ENCODE results near the gene PDZRN4.

PDZRN4 gene

DNA sequence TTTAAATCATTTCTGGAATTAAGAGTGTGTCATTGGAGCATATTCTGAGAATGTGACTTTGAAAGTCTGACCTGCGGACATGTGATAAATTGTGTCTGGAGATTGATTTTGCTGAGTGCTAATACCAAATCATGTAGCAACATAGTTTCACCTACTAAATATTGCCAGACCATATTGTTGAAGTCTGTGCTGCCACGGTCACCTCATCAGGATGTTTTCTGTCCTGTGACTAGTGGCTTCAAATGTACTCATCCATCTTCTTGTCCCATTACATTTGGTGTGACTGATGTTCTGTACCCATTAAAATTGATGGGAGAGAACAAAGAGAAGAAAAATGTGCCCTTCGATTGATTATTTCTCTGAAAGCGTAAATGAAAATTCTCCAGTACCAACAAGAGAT, 265.3 kb downstream of the PDZRN4 start:
- Histone ChIP-seq H3K4me1 (ENCODE audit: control insufficient read depth, insufficient read depth, low read length) (no peaks in the 10 kb centered on the region), H3K4me3 (ENCODE audit: low read depth, low read length) (no peak overlapping the region), H3K36me3 (ENCODE audit: control insufficient read depth, insufficient read depth, low read length) (no peaks in the 10 kb centered on the region), H3K27ac (ENCODE audit: low read depth, low read length) (no peak overlapping the region), H3K9me3 (ENCODE audit: control insufficient read depth, insufficient read depth, low read depth, low read length) (no peaks in the 10 kb centered on the region), H3K9ac (ENCODE audit: low read length) (no peak overlapping the region), H3K27me3 (ENCODE audit: control insufficient read depth, insufficient read depth, low read length) (no peaks in the 10 kb centered on the region)

- no peaks in the 10 kb centered on the region for H3K36me3 ChIP-seq (ENCODE audit: control insufficient read depth, insufficient read depth, low read length)
- no peak overlapping the region for H3K9ac ChIP-seq (ENCODE audit: low read length)
- no peaks in the 10 kb centered on the region for H3K9me3 ChIP-seq (ENCODE audit: control insufficient read depth, insufficient read depth, low read depth, low read length)
- H3K27ac ChIP-seq (ENCODE audit: low read depth, low read length), result no peak overlapping the region
- H3K4me3 ChIP-seq (ENCODE audit: low read depth, low read length), result no peak overlapping the region
- no peaks in the 10 kb centered on the region for H3K27me3 ChIP-seq (ENCODE audit: control insufficient read depth, insufficient read depth, low read length)
- H3K4me1 ChIP-seq (ENCODE audit: control insufficient read depth, insufficient read depth, low read length), result no peaks in the 10 kb centered on the region
These were observed 271.2 kb downstream of the PDZRN4 start for GRCh38 chr12:41459111-41459905.

- no peak overlapping the region for H3K27ac ChIP-seq (ENCODE audit: low read depth, low read length)
- no peaks in the 10 kb centered on the region for H3K9me3 ChIP-seq (ENCODE audit: control insufficient read depth, insufficient read depth, low read depth, low read length)
- H3K4me1 ChIP-seq (ENCODE audit: control insufficient read depth, insufficient read depth, low read length), result no peaks in the 10 kb centered on the region
- H3K27me3 ChIP-seq (ENCODE audit: control insufficient read depth, insufficient read depth, low read length), result no peaks in the 10 kb centered on the region
- H3K36me3 ChIP-seq (ENCODE audit: control insufficient read depth, insufficient read depth, low read length), result no peaks in the 10 kb centered on the region
- H3K4me3 ChIP-seq (ENCODE audit: low read depth, low read length), result no peak overlapping the region
- no peak overlapping the region for H3K9ac ChIP-seq (ENCODE audit: low read length)
These were observed 271.7 kb downstream of the PDZRN4 start for GRCh38 chr12:41459906-41460214.

DNA sequence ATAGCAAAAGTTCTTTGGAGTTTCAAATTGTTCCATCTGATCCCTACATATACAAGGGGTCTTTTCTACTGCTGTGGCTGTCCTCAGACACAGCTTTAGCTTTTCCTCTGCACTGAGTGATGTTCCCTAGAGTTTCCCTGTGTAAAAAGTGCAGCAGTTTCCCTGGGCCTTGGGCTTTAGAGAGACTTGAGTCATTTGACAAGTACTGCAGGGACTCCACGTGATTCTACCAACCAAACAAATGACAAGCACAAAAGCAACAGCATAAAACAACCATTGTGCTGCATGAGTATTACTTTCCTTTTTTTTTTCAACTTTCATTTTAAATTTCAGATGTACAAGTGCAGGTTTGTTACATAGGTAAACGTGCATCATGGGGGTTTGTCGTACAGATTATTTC, 272.8 kb downstream of the PDZRN4 start:
- H3K27ac ChIP-seq (ENCODE audit: low read depth, low read length), result no peak overlapping the region
- H3K9ac ChIP-seq (ENCODE audit: low read length), result no peak overlapping the region
- H3K27me3 ChIP-seq (ENCODE audit: control insufficient read depth, insufficient read depth, low read length), result no peaks in the 10 kb centered on the region
- no peaks in the 10 kb centered on the region for H3K36me3 ChIP-seq (ENCODE audit: control insufficient read depth, insufficient read depth, low read length)
- H3K4me1 ChIP-seq (ENCODE audit: control insufficient read depth, insufficient read depth, low read length), result peaks cover under 1% of the 10 kb centered on the region; the same call in 1 of the 2 replicates
- no peak overlapping the region for H3K4me3 ChIP-seq (ENCODE audit: low read depth, low read length)
- no peaks in the 10 kb centered on the region for H3K9me3 ChIP-seq (ENCODE audit: control insufficient read depth, insufficient read depth, low read depth, low read length)

DNA sequence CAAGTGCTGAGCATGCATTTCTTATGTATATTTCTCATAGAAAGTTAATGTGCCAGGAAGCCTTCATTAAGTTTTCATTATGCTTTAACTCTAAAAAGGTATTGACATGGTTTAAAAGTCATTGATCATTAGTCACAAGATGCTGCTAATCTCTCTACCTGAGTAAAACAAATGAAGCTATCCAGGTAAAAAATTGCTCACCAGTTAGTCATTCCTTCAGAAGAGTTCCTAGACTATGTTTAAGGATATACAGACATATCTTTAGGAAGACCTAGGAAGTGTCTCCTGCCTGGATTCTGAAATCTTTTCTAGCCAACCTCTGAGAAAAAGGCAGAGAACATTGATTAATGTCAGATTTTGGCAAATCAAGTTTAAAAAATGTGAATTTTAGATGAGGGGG, 274.2 kb downstream of the PDZRN4 start:
- Histone ChIP-seq H3K4me3 (ENCODE audit: low read depth, low read length) (no peak overlapping the region), H3K9ac (ENCODE audit: low read length) (no peak overlapping the region), H3K27me3 (ENCODE audit: control insufficient read depth, insufficient read depth, low read length) (no peaks in the 10 kb centered on the region), H3K4me1 (ENCODE audit: control insufficient read depth, insufficient read depth, low read length) (peaks cover 12% of the 10 kb centered on the region), H3K36me3 (ENCODE audit: control insufficient read depth, insufficient read depth, low read length) (no peaks in the 10 kb centered on the region), H3K27ac (ENCODE audit: low read depth, low read length) (no peak overlapping the region), H3K9me3 (ENCODE audit: control insufficient read depth, insufficient read depth, low read depth, low read length) (no peaks in the 10 kb centered on the region)

GRCh38 chr12:41465526-41465925, 277.4 kb downstream of the PDZRN4 start:
- Histone ChIP-seq H3K4me3 (ENCODE audit: low read depth, low read length) (no peak overlapping the region), H3K27ac (ENCODE audit: low read depth, low read length) (no peak overlapping the region), H3K36me3 (ENCODE audit: control insufficient read depth, insufficient read depth, low read length) (no peaks in the 10 kb centered on the region)

DNA sequence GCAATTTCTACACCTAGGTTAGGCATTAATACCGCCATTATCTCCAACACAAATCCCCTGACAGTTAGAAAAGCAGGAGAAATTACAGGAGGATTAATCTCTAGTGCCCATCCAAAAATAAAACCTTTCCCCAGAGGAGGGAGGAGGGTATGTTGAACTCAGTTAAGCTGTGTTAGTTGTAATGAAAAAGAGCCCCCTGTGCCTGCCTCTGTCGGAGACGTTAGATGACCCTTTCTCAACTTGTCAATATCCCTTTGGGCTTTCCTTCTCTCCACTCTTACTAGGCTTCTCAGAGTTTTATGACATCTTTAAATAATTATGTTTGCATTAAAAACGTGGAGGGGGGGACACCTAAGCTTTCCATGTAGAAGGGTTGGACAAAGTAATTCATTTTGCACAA, 278.2 kb downstream of the PDZRN4 start:
- H3K27ac ChIP-seq (ENCODE audit: low read depth, low read length), result no peak overlapping the region
- peaks cover 15% of the 10 kb centered on the region for H3K4me1 ChIP-seq (ENCODE audit: control insufficient read depth, insufficient read depth, low read length)
- no peaks in the 10 kb centered on the region for H3K9me3 ChIP-seq (ENCODE audit: control insufficient read depth, insufficient read depth, low read depth, low read length)
- H3K27me3 ChIP-seq (ENCODE audit: control insufficient read depth, insufficient read depth, low read length), result no peaks in the 10 kb centered on the region
- no peak overlapping the region for H3K9ac ChIP-seq (ENCODE audit: low read length)
- no peaks in the 10 kb centered on the region for H3K36me3 ChIP-seq (ENCODE audit: control insufficient read depth, insufficient read depth, low read length)
- H3K4me3 ChIP-seq (ENCODE audit: low read depth, low read length), result no peak overlapping the region

More at GRCh38 chr12:41465526-41465925, 277.4 kb downstream of the PDZRN4 start:
- no peaks in the 10 kb centered on the region for H3K27me3 ChIP-seq (ENCODE audit: control insufficient read depth, insufficient read depth, low read length)
- no peaks in the 10 kb centered on the region for H3K9me3 ChIP-seq (ENCODE audit: control insufficient read depth, insufficient read depth, low read depth, low read length)
- peaks cover 15% of the 10 kb centered on the region for H3K4me1 ChIP-seq (ENCODE audit: control insufficient read depth, insufficient read depth, low read length)
- H3K9ac ChIP-seq (ENCODE audit: low read length), result no peak overlapping the region

DNA sequence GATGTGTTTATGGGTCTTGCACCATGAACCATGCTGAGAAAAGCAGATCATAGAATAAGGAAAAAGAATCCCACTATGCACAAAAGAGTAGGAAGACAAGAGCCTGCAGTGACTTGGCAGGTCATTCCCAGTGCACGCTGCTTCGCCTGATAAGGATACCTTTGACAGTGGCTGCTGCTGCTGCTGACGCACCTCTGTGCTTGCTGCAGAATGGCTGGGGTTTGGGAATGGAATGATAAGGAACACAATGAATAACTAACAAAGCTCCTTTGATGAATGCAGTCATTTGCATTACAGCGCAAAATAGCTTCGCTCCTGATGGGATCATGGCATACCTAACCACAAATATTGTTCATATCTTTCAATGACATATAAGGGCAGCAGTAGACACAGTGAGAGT, 278.7 kb downstream of the PDZRN4 start:
- Histone ChIP-seq H3K9me3 (ENCODE audit: control insufficient read depth, insufficient read depth, low read depth, low read length) (no peaks in the 10 kb centered on the region), H3K27ac (ENCODE audit: low read depth, low read length) (no peak overlapping the region), H3K36me3 (ENCODE audit: control insufficient read depth, insufficient read depth, low read length) (no peaks in the 10 kb centered on the region), H3K4me3 (ENCODE audit: low read depth, low read length) (no peak overlapping the region), H3K9ac (ENCODE audit: low read length) (no peak overlapping the region), H3K27me3 (ENCODE audit: control insufficient read depth, insufficient read depth, low read length) (no peaks in the 10 kb centered on the region), H3K4me1 (ENCODE audit: control insufficient read depth, insufficient read depth, low read length) (peaks cover 15% of the 10 kb centered on the region)

DNA sequence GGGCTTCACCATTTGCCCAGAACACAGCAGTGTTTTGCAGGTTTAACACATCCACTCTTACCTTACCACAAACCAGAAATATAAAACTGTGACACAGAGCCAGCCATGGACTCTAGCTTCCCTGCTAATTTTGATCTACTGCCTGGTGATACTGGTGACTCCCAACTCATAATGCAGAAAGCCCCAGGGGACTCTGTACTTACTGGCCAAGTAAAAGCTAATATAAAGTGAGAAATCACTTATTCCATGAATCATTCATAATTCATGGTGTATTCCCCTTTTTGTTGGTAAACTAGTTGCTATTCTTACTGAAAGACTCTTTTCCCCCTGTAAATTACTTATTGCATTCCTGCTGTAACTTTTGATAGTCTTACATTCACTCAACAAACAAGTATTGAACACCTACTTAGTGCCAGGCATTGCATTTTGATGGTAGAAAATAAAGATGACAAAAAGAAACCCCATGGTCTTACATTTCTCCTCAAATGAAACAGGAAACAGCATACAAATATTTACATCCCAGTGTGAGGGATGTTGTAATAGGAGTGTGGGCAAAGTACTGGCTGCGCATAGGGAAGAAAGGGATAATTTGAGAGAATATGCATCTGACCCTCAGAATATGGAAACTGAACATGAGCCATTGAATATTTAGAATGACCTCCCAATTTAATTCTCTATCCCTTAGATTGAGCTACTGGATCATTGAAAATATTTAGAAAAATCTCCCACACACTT, 279.6 kb downstream of the PDZRN4 start:
- H3K36me3 ChIP-seq (ENCODE audit: control insufficient read depth, insufficient read depth, low read length), result no peaks in the 10 kb centered on the region

DNA sequence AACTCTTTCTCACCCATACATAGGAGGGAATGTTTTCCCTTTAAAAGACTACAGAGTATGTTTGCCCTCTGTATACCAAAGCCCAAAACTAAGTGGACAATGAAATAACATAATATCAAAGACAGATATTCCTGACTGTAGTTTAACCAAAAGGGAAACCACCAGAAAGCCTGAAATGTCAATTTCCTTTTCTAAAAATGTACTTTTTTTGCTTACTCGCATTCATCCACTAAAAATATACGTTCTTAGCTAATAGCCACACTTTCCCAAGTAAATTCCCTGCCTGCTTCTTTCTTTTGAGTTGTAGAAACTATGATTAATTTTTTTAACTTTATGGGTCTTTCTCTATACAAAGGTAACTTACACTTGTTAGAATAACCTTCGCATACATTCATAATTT, 280.2 kb downstream of the PDZRN4 start:
- no peaks in the 10 kb centered on the region for H3K9me3 ChIP-seq (ENCODE audit: control insufficient read depth, insufficient read depth, low read depth, low read length)
- no peaks in the 10 kb centered on the region for H3K36me3 ChIP-seq (ENCODE audit: control insufficient read depth, insufficient read depth, low read length)
- no peak overlapping the region for H3K9ac ChIP-seq (ENCODE audit: low read length)
- H3K27ac ChIP-seq (ENCODE audit: low read depth, low read length), result no peak overlapping the region
- peaks cover 15% of the 10 kb centered on the region for H3K4me1 ChIP-seq (ENCODE audit: control insufficient read depth, insufficient read depth, low read length)
- no peak overlapping the region for H3K4me3 ChIP-seq (ENCODE audit: low read depth, low read length)
- no peaks in the 10 kb centered on the region for H3K27me3 ChIP-seq (ENCODE audit: control insufficient read depth, insufficient read depth, low read length)

More for the DNA sequence above, 279.6 kb downstream of the PDZRN4 start:
- H3K9ac ChIP-seq (ENCODE audit: low read length), result no peak overlapping the region
- H3K9me3 ChIP-seq (ENCODE audit: control insufficient read depth, insufficient read depth, low read depth, low read length), result no peaks in the 10 kb centered on the region
- peaks cover 15% of the 10 kb centered on the region for H3K4me1 ChIP-seq (ENCODE audit: control insufficient read depth, insufficient read depth, low read length)
- no peak overlapping the region for H3K27ac ChIP-seq (ENCODE audit: low read depth, low read length)
- no peak overlapping the region for H3K4me3 ChIP-seq (ENCODE audit: low read depth, low read length)
- no peaks in the 10 kb centered on the region for H3K27me3 ChIP-seq (ENCODE audit: control insufficient read depth, insufficient read depth, low read length)

DNA sequence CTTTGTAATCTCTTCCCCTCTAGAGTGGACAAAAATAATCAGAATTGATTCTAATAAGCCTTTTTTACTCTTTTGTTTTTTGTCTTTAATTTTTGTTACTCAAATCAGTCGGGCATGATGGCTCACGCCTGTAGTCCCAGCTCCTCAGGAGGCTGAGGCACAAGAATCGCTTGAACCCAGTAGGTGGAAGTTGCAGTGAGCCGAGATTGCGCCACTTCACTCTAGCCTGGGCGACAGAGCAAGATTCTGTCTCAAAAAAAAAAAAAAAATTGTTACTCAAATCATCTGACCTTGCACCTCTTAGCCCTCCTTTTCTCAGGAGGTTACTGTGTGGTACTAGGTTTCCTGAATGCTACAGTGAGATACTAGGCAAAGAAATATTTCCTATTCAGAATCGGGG, 280.6 kb downstream of the PDZRN4 start:
- Histone ChIP-seq H3K36me3 (ENCODE audit: control insufficient read depth, insufficient read depth, low read length) (no peaks in the 10 kb centered on the region), H3K27ac (ENCODE audit: low read depth, low read length) (no peak overlapping the region), H3K4me1 (ENCODE audit: control insufficient read depth, insufficient read depth, low read length) (peaks cover 15% of the 10 kb centered on the region), H3K9me3 (ENCODE audit: control insufficient read depth, insufficient read depth, low read depth, low read length) (no peaks in the 10 kb centered on the region), H3K27me3 (ENCODE audit: control insufficient read depth, insufficient read depth, low read length) (no peaks in the 10 kb centered on the region), H3K4me3 (ENCODE audit: low read depth, low read length) (no peak overlapping the region), H3K9ac (ENCODE audit: low read length) (no peak overlapping the region)

Measured in HUES6 (cell line).